K562 (cell line): ENCODE measurements around the gene IGIP. TPM values are rescaled to one million over a fixed set of nuclear protein-coding genes. Genes with fewer than 3 reads are reported as not detected.

ENCODE experiments used
- CHD1 ChIP-seq: fragments of 200-600 bp; sonication (generic); IDR thresholded peaks from one replicate; pipeline ENCODE4 v1.6.1; 2012; ENCODE audit warnings: mild to moderate bottlenecking, moderate library complexity, low read length, inconsistent platforms
- CLOCK ChIP-seq: fragments of 250-450 bp; sonication (Bioruptor Pico); IDR thresholded peaks from 2 replicates; pipeline ENCODE4 v1.4.0; 2020; ENCODE audit warnings: mild to moderate bottlenecking, moderate library complexity, borderline replicate concordance
- FOS ChIP-seq: IDR thresholded peaks from 3 replicates; pipeline ENCODE4 v1.6.1; 2011; ENCODE audit not compliant: insufficient read length; ENCODE audit errors: extremely low read depth
- SIN3A ChIP-seq, 2 experiments: fragments of 150-350 bp in 1 of 2; IDR thresholded peaks; 2 replicates each; pipeline ENCODE4 v1.6.1; 2011 to 2016; ENCODE audit warnings: borderline replicate concordance in 2 of 2, low read depth in 2 of 2, low read length in 2 of 2, mild to moderate bottlenecking in 2 of 2, moderate library complexity in 2 of 2; ENCODE audit not compliant: control insufficient read depth in 1 of 2
- TAF1 ChIP-seq: IDR thresholded peaks from 2 replicates; pipeline ENCODE4 v1.6.1; 2011; ENCODE audit warnings: mild to moderate bottlenecking, low read length, moderate library complexity; ENCODE audit not compliant: insufficient read depth, control insufficient read depth, severe bottlenecking; ENCODE audit errors: extremely low read depth
- TCF3 ChIP-seq: sonication (generic); formaldehyde crosslinking; IDR thresholded peaks from 2 replicates; pipeline ENCODE4 v1.4.0; 2020; ENCODE audit warnings: mild to moderate bottlenecking, missing genetic modification reagents
- TCFL5 ChIP-seq: fragments of 250-450 bp; sonication (Bioruptor Pico); conservative IDR thresholded peaks from 2 replicates; pipeline ENCODE4 v1.6.1; 2021; ENCODE audit warnings: mild to moderate bottlenecking, moderate library complexity, matching md5 sums
- ZBTB40 ChIP-seq, 2 experiments: fragments of 450-650 bp in 1 of 2; sonication (generic) in 1 of 2; formaldehyde crosslinking in 1 of 2; IDR thresholded peaks; 2 replicates each; pipeline versions ENCODE4 v1.7.1 to v1.9.0; 2016 to 2022; ENCODE audit warnings: inconsistent platforms in 1 of 2, mild to moderate bottlenecking in 1 of 2, missing genetic modification reagents in 1 of 2
- ZNF277 ChIP-seq: fragments of 250-450 bp; sonication (Bioruptor Pico); IDR thresholded peaks from 2 replicates; pipeline ENCODE4 v1.8.0; 2022; ENCODE audit warnings: inconsistent platforms, mild to moderate bottlenecking, moderate library complexity, borderline replicate concordance
- ZNF280B ChIP-seq: fragments of 250-450 bp; sonication (Bioruptor Pico); IDR thresholded peaks from 2 replicates; pipeline ENCODE4 v1.5.1; 2021; ENCODE audit warnings: mild to moderate bottlenecking
- polyA plus RNA-seq, 8 experiments: library from polyadenylated mRNA; depleted of rRNA in 4 of 8; stranded (reverse) in 5 of 8; unstranded in 3 of 8; fragments of >200 nt; fragmentation: Nextera tagmentation in 2 of 8; fragmentation: Illumina TruSeq in 1 of 8; extraction: Ambion mirVana in 2 of 8; extraction: Trizol in 1 of 8; gene quantifications; 2 replicates each; pipeline versions ENCODE4 v1.2.1 to v1.2.3, GENCODE V29; 2011 to 2014; ENCODE audit warnings: inconsistent platforms in 1 of 8, missing spikeins in 1 of 8
- total RNA-seq, 7 experiments: library from RNA; depleted of rRNA in 6 of 7; stranded (reverse); fragments of >200 nt in 6 of 7; fragmentation: Illumina TruSeq in 2 of 7; extraction: Trizol in 2 of 7; gene quantifications; 2 replicates each; pipeline versions ENCODE4 v1.2.1 to v1.2.3, GENCODE V29; 2011 to 2021; ENCODE audit warnings: low replicate concordance in 1 of 7

IGIP gene
- total and polyA plus RNA-seq, 9 of the 15 experiments (the other 6 are each of a cell fraction or from before 2014, with no cell fraction given): 0.52 to 1.6 (median 1.2) TPM

GRCh38 chr5:140175367-140176030 is 49.8 kb downstream of the IGIP start (continued):
- TF ChIP-seq CLOCK (CRISPR knock-in tag) (no peak), ZNF280B (no peak), TCFL5 (no peak), CHD1 (peak; percentile 29), ZNF277 (CRISPR knock-in tag) (no peak), ZBTB40 (IDR thresholded peaks at IDR 0.05) (peak; percentile 89), ZBTB40 (CRISPR knock-in tag; IDR thresholded peaks at IDR 0.05) (no peak; the same call in 1 of the 2 replicates), SIN3A (IDR thresholded peaks at IDR 0.05; ENCODE audit: borderline replicate concordance in 2 of 2, control insufficient read depth in 1 of 2, low read depth in 2 of 2, low read length in 2 of 2) (peak; percentile 15 to 73; a peak in 2 of 4 replicates), TAF1 (peak; percentile 57), TCF3 (CRISPR knock-in tag) (0 out of 2 replicates have a peak, but pooled peaks have one; percentile 11), FOS (no peak)
